Right lobe of liver (tissue), 6 donors: ENCODE data around the gene GLB1L2. TPM values are rescaled to one million over a fixed set of nuclear protein-coding genes. Genes with fewer than 3 reads are reported as not detected.

Source experiments
- ATAC-seq, 4 donors: fragments of 200-7000 bp; cut with Tn5 transposase; one replicate each; pipeline ENCODE4 v1.9.1; 2020; ENCODE audit warnings: mild to moderate bottlenecking in 4 of 4, moderate library complexity in 4 of 4
- DNase-seq, 3 donors: peaks; one replicate each; pipeline ENCODE4 v3.0.0-alpha.2; 2020
- H3K27ac ChIP-seq, 3 donors: fragments of 200-600 bp; one replicate each; pipeline ENCODE4 v1.8.0; 2022
- H3K27me3 ChIP-seq, 2 donors: fragments of 200-600 bp; one replicate each; pipeline ENCODE4 v1.8.0; 2022
- H3K36me3 ChIP-seq, 4 donors: fragments of 200-600 bp; sonication (generic) in 1 of 4; one replicate each; pipeline versions ENCODE4 v1.5.1 to v1.8.0; 2017 to 2022; ENCODE audit warnings: control low read depth in 1 of 4
- H3K4me1 ChIP-seq, 4 donors: fragments of 200-600 bp; sonication (generic) in 1 of 4; one replicate each; pipeline versions ENCODE4 v1.5.1 to v1.8.0; 2017 to 2022; ENCODE audit warnings: control low read depth in 1 of 4
- H3K4me3 ChIP-seq, 3 donors: fragments of 200-600 bp; one replicate each; pipeline ENCODE4 v1.8.0; 2022
- H3K9me3 ChIP-seq, 4 donors: fragments of 200-600 bp; sonication (generic) in 1 of 4; one replicate each; pipeline versions ENCODE4 v1.5.1 to v1.8.0; 2017 to 2022; ENCODE audit warnings: control low read depth in 1 of 4
- POLR2A ChIP-seq: fragments of 450-650 bp; IDR thresholded peaks from one replicate; pipeline ENCODE4 v1.6.1; 2017; ENCODE audit warnings: antibody characterized with exemption, mild to moderate bottlenecking
- WGBS: methylation state at CpG from one replicate; pipeline ENCODE4 v1.1.6; 2018; ENCODE audit warnings: low coverage, low lambda C conversion rate; ENCODE audit not compliant: insufficient coverage; ENCODE audit errors: missing lambda C conversion rate; 5-methylcytosine and 5-hydroxymethylcytosine counted together
- intact Hi-C, 2 donors: fragments of 100-400 bp; cut with DNase I; formaldehyde crosslinking; loops; one replicate each; pipeline versions ENCODE4 v1.11.2 to v1.14.1; 2022
- total RNA-seq, 6 experiments: library from RNA; depleted of rRNA in 2 of 6; stranded (reverse); fragments of >200 nt in 2 of 6; fragmentation: NEBNext Ultra II Directional in 3 of 6; extraction: Animal tissue kit (Norgen Biotek cat#: 25700) in 3 of 6; gene quantifications; one replicate each; pipeline versions ENCODE4 v1.1.0 to v1.2.4, GENCODE V29; 2016 to 2023
- TF ChIP-seq, protein P1 (sequence below), 4 donors: fragments of 200-600 bp in 3 of 4; fragments of 450-650 bp in 1 of 4; IDR thresholded peaks; one replicate each; pipeline versions ENCODE4 v1.5.1 to v1.8.0; 2016 to 2022; ENCODE audit warnings: antibody characterized with exemption in 4 of 4, mild to moderate bottlenecking in 2 of 4
- donor health status: DM: no; HTN: yes; CAD: no.
- donor health status: DM: no; HTN: no; CAD: no.
- donor health status: DM: no; HTN: no; CAD: no.
- donor health status: DM: no; HTN: yes; CAD: no.
- donor health status: DM: no; HTN: yes; CAD: no.

Gene GLB1L2
- total RNA-seq, 6 experiments from 2014 or later, result 0.12 to 0.68 (median 0.55) TPM

GRCh38 chr11:134374891-134375550, 43.2 kb downstream of the GLB1L2 start:
- H3K27ac ChIP-seq, result no peak overlapping the region
- H3K9me3 ChIP-seq, result no peaks in the 10 kb centered on the region
- H3K4me3 ChIP-seq, result no peak overlapping the region
- WGBS, result 58% methylated on average over 5 of the region's 16 CpGs
- TF ChIP-seq POLR2A, result no peak
- TF ChIP-seq, protein P1, sequence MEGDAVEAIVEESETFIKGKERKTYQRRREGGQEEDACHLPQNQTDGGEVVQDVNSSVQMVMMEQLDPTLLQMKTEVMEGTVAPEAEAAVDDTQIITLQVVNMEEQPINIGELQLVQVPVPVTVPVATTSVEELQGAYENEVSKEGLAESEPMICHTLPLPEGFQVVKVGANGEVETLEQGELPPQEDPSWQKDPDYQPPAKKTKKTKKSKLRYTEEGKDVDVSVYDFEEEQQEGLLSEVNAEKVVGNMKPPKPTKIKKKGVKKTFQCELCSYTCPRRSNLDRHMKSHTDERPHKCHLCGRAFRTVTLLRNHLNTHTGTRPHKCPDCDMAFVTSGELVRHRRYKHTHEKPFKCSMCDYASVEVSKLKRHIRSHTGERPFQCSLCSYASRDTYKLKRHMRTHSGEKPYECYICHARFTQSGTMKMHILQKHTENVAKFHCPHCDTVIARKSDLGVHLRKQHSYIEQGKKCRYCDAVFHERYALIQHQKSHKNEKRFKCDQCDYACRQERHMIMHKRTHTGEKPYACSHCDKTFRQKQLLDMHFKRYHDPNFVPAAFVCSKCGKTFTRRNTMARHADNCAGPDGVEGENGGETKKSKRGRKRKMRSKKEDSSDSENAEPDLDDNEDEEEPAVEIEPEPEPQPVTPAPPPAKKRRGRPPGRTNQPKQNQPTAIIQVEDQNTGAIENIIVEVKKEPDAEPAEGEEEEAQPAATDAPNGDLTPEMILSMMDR (IDR thresholded peaks at IDR 0.05), result no peak
- intact Hi-C loops, result no loop called here
- peak in 1 of 3 donors; percentile 27 for DNase-seq
- ATAC-seq, result no peak
- no peaks in the 10 kb centered on the region for H3K36me3 ChIP-seq
- H3K27me3 ChIP-seq, result no peaks in the 10 kb centered on the region
- H3K4me1 ChIP-seq, result no peaks in the 10 kb centered on the region

DNA sequence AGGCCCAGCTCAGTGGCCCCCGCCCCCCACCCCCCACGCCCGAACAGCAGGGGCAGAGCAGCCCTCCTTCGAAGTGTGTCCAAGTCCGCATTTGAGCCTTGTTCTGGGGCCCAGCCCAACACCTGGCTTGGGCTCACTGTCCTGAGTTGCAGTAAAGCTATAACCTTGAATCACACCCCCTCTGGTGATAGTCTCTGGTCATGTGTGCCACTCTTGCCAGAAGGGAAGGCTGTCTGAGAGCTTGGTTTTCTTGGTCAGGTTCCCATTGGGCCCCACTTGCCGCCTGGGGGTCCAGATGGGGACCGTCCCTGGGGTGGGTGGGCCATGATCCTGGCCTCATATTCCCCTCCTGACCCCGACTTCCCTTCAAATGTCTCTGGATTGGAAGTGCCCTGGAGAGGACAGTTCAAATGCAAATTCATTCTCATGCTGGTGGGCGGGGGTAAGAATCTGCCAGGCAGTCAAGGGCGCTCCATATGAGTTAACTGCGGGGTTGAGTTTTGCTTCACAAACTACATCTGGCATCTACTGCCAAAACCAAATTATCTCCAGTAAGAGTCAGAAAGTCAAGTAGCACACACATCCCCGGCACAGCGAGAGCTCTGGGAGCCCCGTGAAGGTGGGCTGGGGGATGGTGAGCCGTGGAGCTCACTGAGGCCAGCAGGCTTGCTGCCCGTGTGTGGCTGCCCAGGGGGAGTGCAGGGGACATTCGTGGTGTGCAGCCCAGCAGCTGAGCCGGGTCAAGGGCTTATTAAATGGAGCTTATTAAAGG, 44.5 kb downstream of the GLB1L2 start:
- Histone ChIP-seq H3K27ac (no peak overlapping the region), H3K4me3 (no peak overlapping the region), H3K9me3 (no peaks in the 10 kb centered on the region), H3K4me1 (no peaks in the 10 kb centered on the region), H3K27me3 (no peaks in the 10 kb centered on the region), H3K36me3 (no peaks in the 10 kb centered on the region)
- DNase-seq (peak in 1 of 3 donors; percentile 13), ATAC-seq (no peak)
- intact Hi-C loops, result no loop called here
- TF ChIP-seq, protein P1 (IDR thresholded peaks at IDR 0.05), result no peak
- no peak for TF ChIP-seq POLR2A
- WGBS, result 78% methylated on average over 6 of the region's 18 CpGs

- H3K9me3 ChIP-seq, result no peaks in the 10 kb centered on the region
- H3K27ac ChIP-seq, result no peak overlapping the region
- intact Hi-C loops, result no loop called here
- H3K4me1 ChIP-seq, result no peaks in the 10 kb centered on the region
- TF ChIP-seq, protein P1 (IDR thresholded peaks at IDR 0.05), result no peak
- no peak for TF ChIP-seq POLR2A
- DNase-seq (peak in 1 of 3 donors; percentile 24), ATAC-seq (no peak)
- H3K27me3 ChIP-seq, result no peaks in the 10 kb centered on the region
- 86% methylated on average over 11 of the region's 14 CpGs for WGBS
- H3K36me3 ChIP-seq, result no peaks in the 10 kb centered on the region
- no peak overlapping the region for H3K4me3 ChIP-seq
Measured at GRCh38 chr11:134377876-134378275, 46.1 kb downstream of the GLB1L2 start.

DNA sequence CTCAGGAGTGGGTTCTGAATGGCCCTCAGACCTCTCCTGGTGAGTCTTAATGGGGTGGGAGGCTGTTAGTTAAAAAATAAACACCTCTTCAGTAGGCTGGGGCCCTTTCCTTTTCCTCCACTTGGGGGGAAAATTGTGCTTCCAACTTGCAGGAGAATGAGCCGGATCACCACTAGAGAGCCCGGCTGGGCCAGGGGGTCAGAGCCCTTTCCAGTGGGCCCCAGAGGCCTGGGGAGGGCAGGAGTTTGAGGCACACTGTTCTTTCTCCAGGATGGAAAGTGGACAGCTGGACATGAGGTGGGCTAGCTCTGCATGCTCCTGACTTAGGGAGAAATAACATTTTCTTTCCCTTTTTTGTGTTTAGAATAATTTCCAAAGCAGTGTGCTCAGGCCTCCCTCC, 47.5 kb downstream of the GLB1L2 start:
- no peak overlapping the region for H3K27ac ChIP-seq
- no peaks in the 10 kb centered on the region for H3K36me3 ChIP-seq
- H3K4me1 ChIP-seq, result no peaks in the 10 kb centered on the region
- TF ChIP-seq POLR2A, result no peak
- TF ChIP-seq, protein P1 (IDR thresholded peaks at IDR 0.05), result no peak
- H3K9me3 ChIP-seq, result no peaks in the 10 kb centered on the region
- intact Hi-C loops, result no loop called here
- H3K27me3 ChIP-seq, result no peaks in the 10 kb centered on the region
- no peak for DNase-seq
- H3K4me3 ChIP-seq, result no peak overlapping the region
- no CpG with 5 or more reads among the region's 2 CpGs for WGBS
- ATAC-seq, result no peak
